GM19240 (cell line): Measurements from ENCODE around the gene DPF1.
"Not testable (repeated sequence)": the region's sequence is repeated elsewhere in the genome, so short reads cannot be mapped to it uniquely, and the experiment has no call there.

Experiments
- DNase-seq: peaks from one replicate; pipeline ENCODE4 v3.0.0; 2011; ENCODE audit warnings: low spot score; ENCODE audit not compliant: insufficient read length

Gene DPF1

GRCh38 chr19:38224014-38224862 lies at the start of gene DPF1:
Gene DPF1, minus strand, starts transcription at chr19:38224222. Its CDS starts 80 bp downstream, at chr19:38224142.
- DNase-seq: peak; percentile 97

- DNase-seq: no peak
Observed at GRCh38 chr19:38273499-38273898, 49.5 kb upstream of the DPF1 start.

DNA sequence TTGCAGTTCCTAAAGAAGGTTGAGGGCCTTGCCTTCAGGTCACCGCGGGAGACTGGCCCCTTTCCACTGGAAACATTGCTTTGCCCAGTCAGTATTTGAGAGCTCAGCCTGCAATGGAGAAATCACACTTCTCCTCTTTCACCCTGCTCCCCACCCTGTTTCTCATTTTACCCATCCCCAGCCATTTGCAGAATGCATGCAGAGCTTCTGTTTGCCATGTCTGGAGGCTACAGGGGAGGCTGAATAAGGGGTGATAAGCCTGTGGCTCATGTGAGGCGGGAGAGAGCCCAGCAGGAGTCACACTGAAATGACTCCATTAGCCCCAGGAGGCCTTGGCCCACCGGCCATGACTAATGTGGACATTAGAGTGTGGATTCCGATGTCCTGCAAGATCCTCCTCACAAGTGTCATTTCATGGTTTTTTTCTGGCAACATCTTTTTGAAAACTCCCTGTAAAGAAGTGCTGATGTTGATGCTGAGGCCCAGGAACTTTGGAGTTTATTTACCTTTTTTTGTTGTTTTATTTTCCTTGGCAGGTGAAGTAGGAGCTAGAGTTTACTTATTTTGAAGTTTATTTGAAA lies 46.7 kb upstream of the DPF1 start:
- no peak for DNase-seq

GRCh38 chr19:38268539-38268938 lies 44.5 kb upstream of the DPF1 start:
- DNase-seq: no peak

DNA sequence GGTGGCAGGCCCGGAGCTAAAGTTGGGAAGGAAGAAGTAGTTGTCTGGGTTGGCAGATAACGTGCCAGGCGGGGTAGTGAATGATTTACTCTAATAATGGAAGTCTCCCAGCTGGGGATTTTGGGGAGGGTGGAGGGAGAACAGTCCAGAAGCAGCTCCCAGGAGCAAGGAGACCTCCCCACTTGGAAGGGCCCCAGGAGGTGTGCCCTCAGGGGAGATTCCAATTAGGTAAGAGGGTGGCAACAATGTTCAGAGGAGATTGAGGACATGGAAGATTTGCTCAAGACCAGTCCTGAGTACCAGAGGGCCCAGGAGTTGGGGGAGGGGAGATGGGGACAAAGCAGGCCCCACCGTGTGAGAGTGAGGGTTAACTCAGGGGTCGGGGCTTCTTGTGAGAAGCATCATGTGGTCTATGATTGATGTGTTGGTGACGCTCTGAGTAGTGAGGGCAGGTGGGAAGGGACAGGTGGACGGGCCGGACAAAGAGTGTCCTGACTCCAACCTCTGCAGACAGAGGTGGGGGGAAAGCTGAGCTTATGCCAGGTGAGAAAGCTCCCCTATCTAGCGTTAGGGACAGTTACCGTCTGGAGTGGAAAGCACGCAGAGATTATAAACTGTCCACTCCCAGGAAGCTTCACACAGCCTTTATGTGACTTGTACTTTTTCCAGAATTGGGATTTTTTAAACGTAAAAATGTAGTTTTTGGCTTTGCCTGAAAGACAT lies 43.9 kb upstream of the DPF1 start:
- no peak for DNase-seq

- no peak for DNase-seq
Observed at GRCh38 chr19:38266981-38267597, 43.1 kb upstream of the DPF1 start.

- DNase-seq: no peak
Observed at GRCh38 chr19:38265921-38266429, 42.0 kb upstream of the DPF1 start.

GRCh38 chr19:38265213-38265861 lies 41.3 kb upstream of the DPF1 start:
- no peak for DNase-seq

DNA sequence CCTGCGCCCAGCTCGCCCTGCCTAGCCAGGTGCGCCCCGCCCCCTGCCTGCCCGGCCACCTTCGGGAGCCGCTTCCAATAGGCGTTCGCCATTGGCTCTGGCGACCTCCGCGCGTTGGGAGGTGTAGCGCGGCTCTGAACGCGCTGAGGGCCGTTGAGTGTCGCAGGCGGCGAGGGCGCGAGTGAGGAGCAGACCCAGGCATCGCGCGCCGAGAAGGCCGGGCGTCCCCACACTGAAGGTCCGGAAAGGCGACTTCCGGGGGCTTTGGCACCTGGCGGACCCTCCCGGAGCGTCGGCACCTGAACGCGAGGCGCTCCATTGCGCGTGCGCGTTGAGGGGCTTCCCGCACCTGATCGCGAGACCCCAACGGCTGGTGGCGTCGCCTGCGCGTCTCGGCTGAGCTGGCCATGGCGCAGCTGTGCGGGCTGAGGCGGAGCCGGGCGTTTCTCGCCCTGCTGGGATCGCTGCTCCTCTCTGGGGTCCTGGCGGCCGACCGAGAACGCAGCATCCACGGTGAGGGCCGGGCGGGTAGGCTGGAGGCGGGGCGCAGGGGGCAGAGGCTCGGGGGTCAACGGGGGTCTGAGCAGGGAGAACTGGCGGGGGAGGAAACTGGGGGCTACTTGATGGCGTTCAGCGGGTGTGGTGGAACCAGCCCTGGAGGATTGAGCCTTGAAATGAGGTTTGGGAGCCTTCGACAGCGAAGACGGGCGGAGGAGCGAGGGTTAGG lies 40.6 kb upstream of the DPF1 start, which contains the start of gene SPINT2:
Gene SPINT2 (plus strand): TSS at position 88 of the 727 bp plus-strand sequence. CDS start 320 bp downstream, at position 408.
- DNase-seq: no peak

DNA sequence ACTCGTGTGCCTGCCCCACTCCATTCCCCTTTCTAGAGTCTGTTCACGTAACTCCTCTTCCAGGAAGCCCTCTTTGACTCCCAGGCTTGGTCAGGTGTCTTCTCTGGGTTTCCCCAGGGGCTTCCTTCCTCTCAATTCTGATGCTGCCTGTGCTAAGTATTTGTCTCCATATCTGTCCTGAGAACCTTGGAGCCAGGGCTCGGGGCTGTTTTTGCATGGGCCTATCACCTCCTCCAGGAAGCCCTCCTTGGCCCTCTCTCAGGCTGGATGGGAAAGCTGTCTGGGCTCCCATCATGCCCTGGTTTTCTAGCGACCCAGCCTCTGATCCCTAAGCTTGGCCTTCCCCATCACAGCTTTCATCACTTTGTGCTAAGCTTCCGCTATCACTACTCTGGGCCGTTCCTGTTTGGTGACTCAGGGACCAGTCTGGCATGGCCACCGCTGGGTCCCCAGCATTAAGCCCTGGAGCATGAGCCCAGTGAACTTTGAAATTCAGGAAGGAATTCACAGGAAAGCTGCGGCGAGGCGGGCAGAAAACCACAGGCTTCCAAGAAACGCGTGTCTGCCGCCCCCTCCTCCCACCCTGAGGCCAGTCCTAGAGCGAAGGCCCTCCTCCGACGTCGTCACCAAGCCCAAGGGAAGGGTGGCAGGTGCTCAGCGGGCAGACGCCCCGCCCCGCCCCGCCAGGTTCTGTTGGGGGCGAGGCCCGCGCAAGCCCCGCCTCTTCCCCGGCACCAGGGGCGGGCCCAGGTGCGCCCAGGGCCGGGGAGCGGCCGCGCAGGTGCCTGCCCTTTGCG lies 39.9 kb upstream of the DPF1 start:
- DNase-seq: peak; percentile 33

GRCh38 chr19:38262585-38263268 lies 38.7 kb upstream of the DPF1 start:
- DNase-seq: no peak

DNA sequence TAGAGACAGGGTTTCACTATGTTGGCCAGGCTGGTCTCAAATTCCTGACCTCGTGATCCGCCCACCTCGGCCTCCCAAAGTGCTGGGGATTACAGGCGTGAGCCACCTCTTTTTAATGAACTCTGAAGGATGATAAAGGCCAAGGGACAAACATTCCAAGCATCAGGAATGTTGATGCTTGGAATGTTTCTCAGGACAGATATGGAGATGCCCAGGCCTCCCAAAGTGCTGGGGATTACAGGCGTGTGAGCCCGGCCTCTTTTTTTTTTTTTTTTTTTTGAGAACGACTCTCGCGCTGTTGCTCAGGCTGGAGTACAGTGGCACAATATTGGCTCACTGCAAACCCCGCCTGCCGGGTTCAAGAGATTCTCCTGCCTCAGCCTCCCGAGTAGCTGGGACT lies 37.9 kb upstream of the DPF1 start:
- DNase-seq: not testable (repeated sequence)

- DNase-seq: no peak
Observed at GRCh38 chr19:38255383-38256014, 31.5 kb upstream of the DPF1 start.

- no peak for DNase-seq
Observed at GRCh38 chr19:38253788-38254187, 29.8 kb upstream of the DPF1 start.

GRCh38 chr19:38252941-38253691 lies 29.1 kb upstream of the DPF1 start:
- no peak for DNase-seq

- no peak for DNase-seq
Observed at GRCh38 chr19:38252385-38252784, 28.4 kb upstream of the DPF1 start.

DNA sequence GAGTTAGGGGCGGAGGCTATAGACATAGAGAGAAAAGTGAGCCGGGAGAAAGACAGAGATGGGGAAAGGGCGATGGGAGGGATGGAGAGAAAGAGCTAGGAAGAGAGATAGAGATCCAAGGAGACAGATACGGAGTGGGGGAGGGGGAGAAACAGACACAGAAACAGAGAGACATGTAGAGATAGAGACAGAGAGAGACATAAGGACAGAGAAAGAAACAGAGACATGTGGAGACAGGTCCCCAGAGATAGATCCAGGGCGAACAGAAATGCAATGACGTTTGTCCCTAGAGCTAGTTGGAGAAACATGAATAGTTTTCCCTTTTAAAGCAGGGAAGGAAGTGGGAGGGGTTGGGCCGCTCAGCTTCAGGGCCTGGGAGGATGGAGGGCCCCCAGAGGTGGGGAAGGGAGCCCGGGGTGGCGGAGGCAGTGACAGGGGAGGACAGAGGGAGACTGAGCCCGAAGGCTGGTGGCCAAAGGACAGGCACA lies 27.6 kb upstream of the DPF1 start:
- no peak for DNase-seq
